HepG2 (cell line): ENCODE data around the gene OSTF1. TPM values are rescaled to one million over a fixed set of nuclear protein-coding genes. Genes with fewer than 3 reads are reported as not detected.
A peak's percentile ranks its signal among the peaks of the same experiment; 100 is the strongest.

Experiments
- ATF4 ChIP-seq, 2 experiments: fragments of 450-650 bp in 1 of 2; sonication (generic) in 1 of 2; formaldehyde crosslinking; IDR thresholded peaks; 2 replicates each; pipeline versions ENCODE4 v1.5.0 to v1.8.0; 2020 to 2022; ENCODE audit warnings: mild to moderate bottlenecking in 1 of 2, missing genetic modification reagents in 1 of 2
- ETV5 ChIP-seq: IDR thresholded peaks from 2 replicates; pipeline ENCODE4 v1.6.1; 2018; ENCODE audit warnings: missing biosample characterization, missing genetic modification reagents, inconsistent platforms, borderline replicate concordance
- FOXK1 ChIP-seq: sonication (generic); formaldehyde crosslinking; IDR thresholded peaks from 2 replicates; pipeline ENCODE4 v1.4.0; 2020; ENCODE audit warnings: low read depth, missing genetic modification reagents, borderline replicate concordance
- FOXK2 ChIP-seq: fragments of 450-650 bp; IDR thresholded peaks from 2 replicates; pipeline ENCODE4 v1.6.1; 2016
- GLMP ChIP-seq: sonication (generic); formaldehyde crosslinking; IDR thresholded peaks from 2 replicates; pipeline ENCODE4 v1.9.0; 2021; ENCODE audit warnings: missing genetic modification reagents, mild to moderate bottlenecking, borderline replicate concordance
- HCFC1 ChIP-seq: fragments of 150-350 bp; IDR thresholded peaks from 2 replicates; pipeline ENCODE4 v1.6.1; 2014; ENCODE audit warnings: low read depth, low read length
- HOMEZ ChIP-seq: IDR thresholded peaks from 2 replicates; pipeline ENCODE4 v1.6.1; 2016; ENCODE audit warnings: low read depth
- KDM5B ChIP-seq: sonication (generic); formaldehyde crosslinking; IDR thresholded peaks from 2 replicates; pipeline ENCODE4 v1.4.0; 2020; ENCODE audit warnings: missing genetic modification reagents, mild to moderate bottlenecking, borderline replicate concordance
- LRRFIP1 ChIP-seq: sonication (generic); formaldehyde crosslinking; conservative IDR thresholded peaks from 2 replicates; pipeline ENCODE4 v1.4.0; 2020; ENCODE audit warnings: missing genetic modification reagents
- NRL ChIP-seq: sonication (generic); formaldehyde crosslinking; IDR thresholded peaks from 2 replicates; pipeline ENCODE4 v1.5.0; 2020; ENCODE audit warnings: missing genetic modification reagents, mild to moderate bottlenecking, moderate library complexity, borderline replicate concordance
- PAXIP1 ChIP-seq: sonication (generic); formaldehyde crosslinking; conservative IDR thresholded peaks from 2 replicates; pipeline ENCODE4 v1.4.0; 2020; ENCODE audit warnings: mild to moderate bottlenecking, missing genetic modification reagents, moderate library complexity
- POLR2A ChIP-seq, 2 experiments: IDR thresholded peaks; 2 replicates each; pipeline ENCODE4 v1.6.1; 2011; ENCODE audit warnings: low read depth in 2 of 2, low read length in 2 of 2, mild to moderate bottlenecking in 1 of 2, moderate library complexity in 1 of 2; ENCODE audit not compliant: insufficient read depth in 1 of 2
- TAF1 ChIP-seq: sonication (generic); formaldehyde crosslinking; IDR thresholded peaks from 2 replicates; pipeline ENCODE4 v1.4.0; 2020; ENCODE audit warnings: missing genetic modification reagents
- TRIM24 ChIP-seq: sonication (generic); formaldehyde crosslinking; IDR thresholded peaks from 2 replicates; pipeline ENCODE4 v1.8.0; 2022; ENCODE audit warnings: mild to moderate bottlenecking, missing genetic modification reagents
- ZMYM4 ChIP-seq: sonication (generic); formaldehyde crosslinking; IDR thresholded peaks from 2 replicates; pipeline ENCODE4 v1.8.1; 2023; ENCODE audit warnings: mild to moderate bottlenecking, missing genetic modification reagents
- ZNF256 ChIP-seq: sonication (generic); formaldehyde crosslinking; conservative IDR thresholded peaks from 2 replicates; pipeline ENCODE4 v1.4.0; 2020; ENCODE audit warnings: missing genetic modification reagents
- ZNF484 ChIP-seq: sonication (generic); formaldehyde crosslinking; IDR thresholded peaks from 2 replicates; pipeline ENCODE4 v1.5.1; 2020; ENCODE audit warnings: mild to moderate bottlenecking, low read depth, missing genetic modification reagents, borderline replicate concordance
- ZNF644 ChIP-seq: IDR thresholded peaks from 2 replicates; pipeline ENCODE4 v1.6.1; 2016; ENCODE audit warnings: low read depth
- polyA plus RNA-seq, 8 experiments: library from polyadenylated mRNA; depleted of rRNA in 3 of 8; stranded (reverse) in 7 of 8; unstranded in 1 of 8; fragments of >200 nt; fragmentation: Illumina TruSeq in 4 of 8; extraction: Trizol in 4 of 8; gene quantifications; 2 replicates each; pipeline versions ENCODE4 v1.2.1 to v1.2.3, GENCODE V29; 2011 to 2016; ENCODE audit warnings: low read depth in 4 of 8, missing spikeins in 1 of 8, mixed read lengths in 1 of 8; ENCODE audit not compliant: insufficient read depth in 1 of 8
- total RNA-seq, 5 experiments: library from RNA; depleted of rRNA; stranded (reverse); fragments of >200 nt; fragmentation: Illumina TruSeq; extraction: Trizol; gene quantifications; 2 replicates each; pipeline ENCODE4 v1.2.3, GENCODE V29; 2016; ENCODE audit warnings: low read depth in 1 of 5

The OSTF1 gene
- total and polyA plus RNA-seq, 2 of the 13 experiments (the other 11 are each of a cell fraction or from before 2014, with no cell fraction given) = 16.8 to 39.0 TPM

GRCh38 chr9:75087824-75088645 lies at the start of gene OSTF1, which contains the start of gene NMRK1 (continued):
- peak; percentile 39 for TF ChIP-seq PAXIP1 (CRISPR knock-in tag)
- peak; percentile 21; the same call in 1 of the 2 replicates for TF ChIP-seq FOXK1 (CRISPR knock-in tag)
- peak; percentile 70; the same call in 1 of the 2 replicates for TF ChIP-seq KDM5B (CRISPR knock-in tag)
- TF ChIP-seq ZNF644 (CRISPR knock-in tag) = no peak
- peak; percentile 61 for TF ChIP-seq TAF1 (CRISPR knock-in tag)
- no peak for TF ChIP-seq FOXK2
- TF ChIP-seq LRRFIP1 (CRISPR knock-in tag) = no peak
- TF ChIP-seq HCFC1 = no peak
- TF ChIP-seq ZNF484 (CRISPR knock-in tag) = no peak
- TF ChIP-seq ZMYM4 (CRISPR knock-in tag) = peak; percentile 25; the same call in 1 of the 2 replicates
- TF ChIP-seq GLMP = no peak
- TF ChIP-seq NRL (CRISPR knock-in tag) = no peak
- TF ChIP-seq TRIM24 (CRISPR knock-in tag) = no peak
- TF ChIP-seq ETV5 (CRISPR knock-in tag) = no peak
- no peak for TF ChIP-seq HOMEZ (CRISPR knock-in tag)
- peak; percentile 62 to 78 for TF ChIP-seq POLR2A (IDR thresholded peaks at IDR 0.05; ENCODE audit: insufficient read depth in 1 of 2, low read depth in 2 of 2, low read length in 2 of 2)
- peak; percentile 5; the same call in 1 of the 2 replicates for TF ChIP-seq ZNF256
- TF ChIP-seq ATF4 (CRISPR knock-in tag; IDR thresholded peaks at IDR 0.05) = no peak
